ENCODE data around the gene PDCL3. TPM values are rescaled to one million over a fixed set of nuclear protein-coding genes. Genes with fewer than 3 reads are reported as not detected.

The PDCL3 gene
- total and polyA plus RNA-seq, 11 donors, result 10.3 to 40.2 (median 24.3) TPM

DNA sequence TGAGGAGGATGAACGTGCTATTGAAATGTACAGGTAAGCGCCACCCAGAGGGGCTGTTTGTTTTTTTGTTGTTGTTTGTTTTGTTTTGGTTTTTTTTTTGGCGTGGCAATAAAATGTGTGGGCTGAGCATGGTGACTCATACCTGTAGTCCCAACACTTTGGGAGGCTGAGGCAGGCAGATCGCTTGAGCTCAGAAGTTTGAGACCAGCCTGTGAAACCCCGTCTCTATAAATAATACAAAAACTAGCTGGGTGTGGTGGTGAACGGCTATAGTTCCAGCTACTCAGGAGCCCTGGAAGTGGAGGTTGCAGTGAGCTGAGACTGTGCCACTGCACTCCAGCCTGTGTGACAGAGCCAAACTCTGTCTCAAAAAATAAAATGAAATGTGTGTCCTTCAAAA, 6.2 kb downstream of the PDCL3 start:
- intact Hi-C loops (cut with DNase I), result loop anchor here in 3 of 10 donors (10.0 kb wide), 2 partner anchors 144 to 154 kb away; partner anchors contain the start of gene CHST10 (in 2 of the 3)
- ATAC-seq, result no peak

DNA sequence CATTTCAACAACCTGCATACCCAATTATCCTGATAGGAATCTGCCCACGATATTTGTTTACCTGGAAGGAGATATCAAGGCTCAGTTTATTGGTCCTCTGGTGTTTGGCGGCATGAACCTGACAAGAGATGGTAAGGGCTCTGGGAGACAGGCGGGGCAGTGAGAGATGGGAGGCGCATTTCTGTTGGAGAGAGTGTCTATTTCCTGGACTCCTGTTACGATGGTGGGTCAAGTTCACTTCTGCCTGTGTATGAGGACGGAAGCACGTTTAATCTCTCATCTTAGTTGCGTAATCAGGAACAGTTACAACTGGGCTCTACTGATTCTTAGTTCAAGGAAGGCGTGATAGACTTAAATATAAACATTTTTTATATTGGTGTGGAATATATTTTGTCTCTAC, 8.9 kb downstream of the PDCL3 start:
- no peaks in the 10 kb centered on the region for H3K9me3 ChIP-seq
- TF ChIP-seq, protein P1, sequence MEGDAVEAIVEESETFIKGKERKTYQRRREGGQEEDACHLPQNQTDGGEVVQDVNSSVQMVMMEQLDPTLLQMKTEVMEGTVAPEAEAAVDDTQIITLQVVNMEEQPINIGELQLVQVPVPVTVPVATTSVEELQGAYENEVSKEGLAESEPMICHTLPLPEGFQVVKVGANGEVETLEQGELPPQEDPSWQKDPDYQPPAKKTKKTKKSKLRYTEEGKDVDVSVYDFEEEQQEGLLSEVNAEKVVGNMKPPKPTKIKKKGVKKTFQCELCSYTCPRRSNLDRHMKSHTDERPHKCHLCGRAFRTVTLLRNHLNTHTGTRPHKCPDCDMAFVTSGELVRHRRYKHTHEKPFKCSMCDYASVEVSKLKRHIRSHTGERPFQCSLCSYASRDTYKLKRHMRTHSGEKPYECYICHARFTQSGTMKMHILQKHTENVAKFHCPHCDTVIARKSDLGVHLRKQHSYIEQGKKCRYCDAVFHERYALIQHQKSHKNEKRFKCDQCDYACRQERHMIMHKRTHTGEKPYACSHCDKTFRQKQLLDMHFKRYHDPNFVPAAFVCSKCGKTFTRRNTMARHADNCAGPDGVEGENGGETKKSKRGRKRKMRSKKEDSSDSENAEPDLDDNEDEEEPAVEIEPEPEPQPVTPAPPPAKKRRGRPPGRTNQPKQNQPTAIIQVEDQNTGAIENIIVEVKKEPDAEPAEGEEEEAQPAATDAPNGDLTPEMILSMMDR (IDR thresholded peaks at IDR 0.05), result no peak
- no peak for TF ChIP-seq POLR2A (IDR thresholded peaks at IDR 0.05)
- WGBS, 4 donors, result 85 to 92% (median 88%) methylated on average over 9 of the region's 9 CpGs
- DNase-seq (no peak), ATAC-seq (no peak)
- H3K4me3 ChIP-seq, result no peak overlapping the region
- H3K36me3 ChIP-seq, result peaks cover 0 to 100% (median 87%) of the 10 kb centered on the region in 9 donors
- no peaks in the 10 kb centered on the region for H3K27me3 ChIP-seq
- H3K4me1 ChIP-seq, result no peaks in the 10 kb centered on the region
- H3K27ac ChIP-seq, result no peak overlapping the region
- intact Hi-C loops (cut with DNase I), result no loop called here

More for the DNA sequence above, 6.2 kb downstream of the PDCL3 start:
- Histone ChIP-seq H3K27ac (no peak overlapping the region), H3K4me3 (no peak overlapping the region), H3K27me3 (no peaks in the 10 kb centered on the region), H3K36me3 (peaks cover 0 to 80% (median 70%) of the 10 kb centered on the region in 9 donors), H3K9me3 (no peaks in the 10 kb centered on the region), H3K4me1 (peaks cover 0 to 6% (median under 1%) of the 10 kb centered on the region in 12 donors)
- no peak for DNase-seq
- 86 to 89% (median 88%) methylated on average over 6 of the region's 6 CpGs for WGBS, 4 donors
- TF ChIP-seq, protein P1 (IDR thresholded peaks at IDR 0.05), result no peak

DNA sequence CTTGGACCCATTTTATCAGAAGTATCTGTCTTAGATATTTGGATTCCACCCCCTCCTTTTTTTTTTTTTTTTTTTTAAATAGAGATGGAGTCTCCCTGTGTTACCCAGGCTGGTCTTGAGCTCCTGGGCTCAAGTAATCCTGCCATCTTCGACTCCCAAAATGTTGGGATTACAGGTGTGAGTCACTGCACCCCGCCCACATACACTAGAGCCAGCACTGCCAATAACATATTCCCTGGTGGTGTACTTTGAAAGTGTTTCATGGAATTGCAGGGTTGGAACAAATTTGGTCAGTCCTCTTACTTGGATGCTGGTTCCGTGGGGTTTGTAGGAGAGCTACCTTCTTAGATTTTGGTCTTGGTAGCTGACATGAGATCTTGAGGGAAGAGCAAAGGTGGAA, 15.0 kb downstream of the PDCL3 start:
- Histone ChIP-seq H3K4me3 (no peak overlapping the region), H3K27ac (no peak overlapping the region), H3K9me3 (no peaks in the 10 kb centered on the region), H3K27me3 (no peaks in the 10 kb centered on the region), H3K36me3 (peaks cover 0 to 52% (median 44%) of the 10 kb centered on the region in 9 donors), H3K4me1 (peaks cover 0 to 18% (median 0%) of the 10 kb centered on the region in 12 donors)
- intact Hi-C loops (cut with DNase I), result no loop called here
- DNase-seq (no peak), ATAC-seq (no peak)
- 87 to 92% (median 89%) methylated on average over 3 of the region's 3 CpGs for WGBS, 4 donors
- no peak for TF ChIP-seq POLR2A (IDR thresholded peaks at IDR 0.05)
- TF ChIP-seq, protein P1 (IDR thresholded peaks at IDR 0.05), result no peak

DNA sequence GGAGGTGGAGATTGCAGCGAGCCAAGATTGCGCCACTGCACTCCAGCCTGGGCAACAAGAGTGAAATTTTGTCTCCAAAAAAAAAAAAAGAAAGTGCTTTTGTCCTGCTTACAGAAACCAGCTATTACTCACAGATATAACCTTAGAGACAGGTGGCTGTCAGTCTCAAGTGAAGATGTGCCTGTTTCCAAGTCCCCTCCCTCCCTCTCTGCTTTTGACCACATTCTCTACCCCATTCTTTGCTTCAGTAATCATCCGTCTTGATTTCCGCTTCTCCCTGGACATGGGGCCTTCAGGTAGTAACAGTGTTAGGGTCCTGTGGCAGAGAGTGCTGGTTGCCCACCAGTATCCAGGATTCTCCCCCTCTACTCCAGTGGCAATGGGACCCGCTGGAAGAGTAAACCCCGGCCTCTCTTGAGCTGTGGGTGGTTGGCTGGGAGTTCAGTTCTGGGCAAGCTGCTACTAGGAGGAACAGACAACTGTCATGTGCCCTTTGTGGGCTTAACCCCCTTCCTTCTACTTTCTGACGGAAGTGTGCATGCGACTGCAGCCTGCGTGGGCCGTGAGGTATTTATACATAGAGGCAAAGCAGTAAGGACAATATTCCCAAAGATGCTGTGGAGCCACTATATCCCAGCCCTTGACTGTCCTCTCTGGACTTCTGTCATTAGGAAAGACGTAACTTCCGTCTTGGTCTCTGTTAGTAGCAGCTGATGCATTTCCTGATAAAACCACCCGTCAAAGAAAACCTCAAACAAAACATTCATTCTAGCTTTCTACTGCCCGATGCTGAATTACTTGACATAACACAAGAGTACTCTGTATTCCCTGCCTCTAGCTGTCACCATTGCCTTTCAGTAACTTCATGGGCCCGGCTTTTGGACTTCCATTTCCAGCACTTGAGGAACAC, 17.8 kb downstream of the PDCL3 start:
- TF ChIP-seq POLR2A (IDR thresholded peaks at IDR 0.05), result no peak
- TF ChIP-seq, protein P1 (IDR thresholded peaks at IDR 0.05), result no peak
- 76 to 81% (median 79%) methylated on average over 15 of the region's 15 CpGs for WGBS, 4 donors
- intact Hi-C loops (cut with DNase I), result no loop called here
- DNase-seq (peak in 1 of 5 donors; percentile 16), ATAC-seq (peak; percentile 33 to 76 (median 52))
- peak overlapping the region in 1 of 12 donors; percentile 4 for H3K4me3 ChIP-seq
- peaks cover 0 to 18% (median 0%) of the 10 kb centered on the region in 12 donors for H3K4me1 ChIP-seq
- H3K27me3 ChIP-seq, result no peaks in the 10 kb centered on the region
- H3K27ac ChIP-seq, result peak overlapping the region in 5 of 12 donors; percentile 16 to 92 (median 39)
- peaks cover 0 to 24% (median 18%) of the 10 kb centered on the region in 9 donors for H3K36me3 ChIP-seq
- no peaks in the 10 kb centered on the region for H3K9me3 ChIP-seq

All from heart left ventricle (tissue), 16 donors.